HL-60 (cell line): ENCODE measurements around the gene HEXIM1.

Experiments used
- DNase-seq, 2 experiments: peaks; one replicate each; pipeline ENCODE4 v3.0.0-alpha.2; 2010 to 2020; ENCODE audit warnings: low read depth in 1 of 2, low spot score in 1 of 2
- H3K27ac ChIP-seq: fragments of 250-450 bp; sonication (Bioruptor Pico); replicated peaks from 2 replicates; pipeline ENCODE4 v1.5.1; 2020; ENCODE audit warnings: mild to moderate bottlenecking, moderate library complexity
- H3K27me3 ChIP-seq: fragments of 250-450 bp; sonication (Bioruptor Pico); 2 replicates; pipeline ENCODE4 v1.5.1; 2021; ENCODE audit warnings: mild to moderate bottlenecking, moderate library complexity; ENCODE audit not compliant: insufficient read depth, poor library complexity, severe bottlenecking
- H3K4me3 ChIP-seq: replicated peaks from 2 replicates; pipeline ENCODE4 v1.5.1; 2011; ENCODE audit warnings: mild to moderate bottlenecking, control low read depth, low read length; ENCODE audit not compliant: insufficient read depth
- CTCF ChIP-seq: IDR thresholded peaks from one replicate; pipeline ENCODE4 v1.5.1; 2011; ENCODE audit warnings: low read length, control low read depth, inconsistent platforms; ENCODE audit not compliant: insufficient read depth
- GABPA ChIP-seq: IDR thresholded peaks from 2 replicates; pipeline ENCODE4 v1.6.1; 2012; ENCODE audit warnings: low read depth
- POLR2AphosphoS5 ChIP-seq: IDR thresholded peaks from 2 replicates; pipeline ENCODE4 v1.6.1; 2012; ENCODE audit warnings: low read depth
- REST ChIP-seq: IDR thresholded peaks from 2 replicates; pipeline ENCODE4 v1.6.1; 2012; ENCODE audit warnings: low read depth; ENCODE audit not compliant: insufficient replicate concordance
- SPI1 ChIP-seq: IDR thresholded peaks from 2 replicates; pipeline ENCODE4 v1.6.1; 2012; ENCODE audit warnings: low read depth, mild to moderate bottlenecking, borderline replicate concordance

HEXIM1 gene

GRCh38 chr17:45117334-45117733, 30.9 kb upstream of the HEXIM1 start:
- Histone ChIP-seq H3K27ac (no peak overlapping the region), H3K27me3 (no peaks in the 10 kb centered on the region), H3K4me3 (no peak overlapping the region)
- no peak for TF ChIP-seq POLR2AphosphoS5
- no peak for TF ChIP-seq SPI1
- TF ChIP-seq GABPA: no peak
- no peak for TF ChIP-seq REST
- no peak for TF ChIP-seq CTCF
- DNase-seq: no peak

GRCh38 chr17:45117848-45118646, 30.2 kb upstream of the HEXIM1 start:
- DNase-seq: no peak
- TF ChIP-seq POLR2AphosphoS5: no peak
- no peak for TF ChIP-seq GABPA
- no peak for TF ChIP-seq REST
- no peak for TF ChIP-seq CTCF
- TF ChIP-seq SPI1: no peak
- H3K4me3 ChIP-seq: no peak overlapping the region
- no peak overlapping the region for H3K27ac ChIP-seq
- no peaks in the 10 kb centered on the region for H3K27me3 ChIP-seq

GRCh38 chr17:45118691-45119090, 29.6 kb upstream of the HEXIM1 start:
- no peak for DNase-seq
- Histone ChIP-seq H3K27ac (no peak overlapping the region), H3K4me3 (no peak overlapping the region), H3K27me3 (no peaks in the 10 kb centered on the region)
- no peak for TF ChIP-seq CTCF
- TF ChIP-seq GABPA: no peak
- TF ChIP-seq REST: no peak
- TF ChIP-seq SPI1: no peak
- no peak for TF ChIP-seq POLR2AphosphoS5
